H9 (cell line): ENCODE results near the gene MARK2. TPM values are rescaled to one million over a fixed set of nuclear protein-coding genes. Genes with fewer than 3 reads are reported as not detected.

ENCODE experiments used
- DNase-seq: peaks from one replicate; pipeline ENCODE4 v3.0.0-alpha.2; 2017
- H2AFZ ChIP-seq: one replicate; pipeline ENCODE4 v1.6.1; 2013; ENCODE audit warnings: mild to moderate bottlenecking, low read length, control low read depth, moderate library complexity
- H2AK5ac ChIP-seq: 2 replicates; pipeline ENCODE4 v1.6.1; 2013; ENCODE audit warnings: low read length, control low read depth, mixed read lengths; ENCODE audit not compliant: insufficient read length
- H2BK120ac ChIP-seq: one replicate; pipeline ENCODE4 v1.6.1; 2013; ENCODE audit warnings: low read depth, mild to moderate bottlenecking, low read length, control low read depth, inconsistent platforms; ENCODE audit not compliant: poor library complexity, severe bottlenecking
- H2BK12ac ChIP-seq: 2 replicates; pipeline ENCODE4 v1.6.1; 2013; ENCODE audit warnings: low read length, control low read depth, mixed read lengths, low read depth; ENCODE audit not compliant: insufficient read length
- H2BK15ac ChIP-seq: 2 replicates; pipeline ENCODE4 v1.6.1; 2013; ENCODE audit warnings: low read depth, low read length, control low read depth
- H2BK20ac ChIP-seq: one replicate; pipeline ENCODE4 v1.6.1; 2013; ENCODE audit warnings: low read depth, mild to moderate bottlenecking, low read length, control low read depth, inconsistent platforms; ENCODE audit not compliant: poor library complexity, severe bottlenecking
- H2BK5ac ChIP-seq: 2 replicates; pipeline ENCODE4 v1.6.1; 2013; ENCODE audit warnings: low read length, control low read depth, mixed read lengths; ENCODE audit not compliant: insufficient read length
- H3K14ac ChIP-seq: 2 replicates; pipeline ENCODE4 v1.6.1; 2013; ENCODE audit warnings: low read length, control low read depth; ENCODE audit not compliant: insufficient read depth
- H3K18ac ChIP-seq: 2 replicates; pipeline ENCODE4 v1.6.1; 2013; ENCODE audit warnings: low read depth, mild to moderate bottlenecking, mixed read lengths, low read length, control low read depth; ENCODE audit not compliant: insufficient read length
- H3K23ac ChIP-seq: 2 replicates; pipeline ENCODE4 v1.6.1; 2013; ENCODE audit warnings: low read length, control low read depth, mixed read lengths, low read depth; ENCODE audit not compliant: insufficient read length
- H3K23me2 ChIP-seq: 2 replicates; pipeline ENCODE4 v1.6.1; 2013; ENCODE audit warnings: low read depth, mild to moderate bottlenecking, mixed read lengths, low read length, control low read depth; ENCODE audit not compliant: insufficient read length, poor library complexity, severe bottlenecking
- H3K27ac ChIP-seq: 2 replicates; pipeline ENCODE4 v1.5.1; 2013; ENCODE audit warnings: low read length, control low read depth, mixed read lengths, low read depth; ENCODE audit not compliant: insufficient read length
- H3K27me3 ChIP-seq: 2 replicates; pipeline ENCODE4 v1.6.1; 2013; ENCODE audit warnings: low read length, control low read depth, inconsistent platforms; ENCODE audit not compliant: insufficient read depth
- H3K4ac ChIP-seq: 2 replicates; pipeline ENCODE4 v1.6.1; 2013; ENCODE audit warnings: low read depth, mild to moderate bottlenecking, control low read depth, inconsistent platforms, low read length, moderate library complexity
- H3K4me1 ChIP-seq: 2 replicates; pipeline ENCODE4 v1.6.1; 2013; ENCODE audit warnings: low read length, control low read depth, inconsistent platforms; ENCODE audit not compliant: insufficient read depth
- H3K4me2 ChIP-seq: 2 replicates; pipeline ENCODE4 v1.6.1; 2013; ENCODE audit warnings: low read length, control low read depth, mixed read lengths; ENCODE audit not compliant: insufficient read length, insufficient read depth
- H3K56ac ChIP-seq: 2 replicates; pipeline ENCODE4 v1.6.1; 2013; ENCODE audit warnings: low read depth, mild to moderate bottlenecking, mixed read lengths, low read length, control low read depth; ENCODE audit not compliant: insufficient read length
- H3K79me1 ChIP-seq: 2 replicates; pipeline ENCODE4 v1.6.1; 2013; ENCODE audit warnings: low read depth, mild to moderate bottlenecking, moderate library complexity, low read length, control low read depth, inconsistent platforms; ENCODE audit not compliant: insufficient read depth, poor library complexity, severe bottlenecking
- H3K79me2 ChIP-seq: 2 replicates; pipeline ENCODE4 v1.6.1; 2013; ENCODE audit warnings: low read length, control low read depth, inconsistent platforms; ENCODE audit not compliant: insufficient read depth
- H3K9ac ChIP-seq: 2 replicates; pipeline ENCODE4 v1.6.1; 2013; ENCODE audit warnings: low read length, control low read depth, mixed read lengths; ENCODE audit not compliant: insufficient read length; ENCODE audit errors: extremely low read depth
- H3K9me3 ChIP-seq: one replicate; pipeline ENCODE4 v1.6.1; 2013; ENCODE audit warnings: low read depth, low read length, inconsistent platforms; ENCODE audit not compliant: control insufficient read depth
- H3T11ph ChIP-seq: one replicate; pipeline ENCODE4 v1.6.1; 2013; ENCODE audit warnings: mild to moderate bottlenecking, low read length, control low read depth, inconsistent platforms
- H4K20me1 ChIP-seq: one replicate; pipeline ENCODE4 v1.6.1; 2013; ENCODE audit not compliant: control insufficient read depth, insufficient read length, insufficient read depth
- H4K5ac ChIP-seq: 2 replicates; pipeline ENCODE4 v1.6.1; 2013; ENCODE audit warnings: low read depth, mild to moderate bottlenecking, mixed read lengths, low read length, control low read depth; ENCODE audit not compliant: insufficient read length
- H4K8ac ChIP-seq: replicated peaks from 2 replicates; pipeline ENCODE4 v1.6.1; 2013; ENCODE audit warnings: low read length, control low read depth, mixed read lengths, low read depth; ENCODE audit not compliant: insufficient read length
- H4K91ac ChIP-seq: 2 replicates; pipeline ENCODE4 v1.6.1; 2013; ENCODE audit warnings: low read depth, mild to moderate bottlenecking, moderate library complexity, mixed read lengths, low read length, control low read depth; ENCODE audit not compliant: insufficient read length
- H3K27ac Mint-ChIP-seq, 3 experiments: 2 replicates in 2 of 3; 3 replicates in 1 of 3; pipeline ENCODE4 v1.8.0; 2020 to 2021; ENCODE audit warnings: mixed read lengths in 3 of 3, mild to moderate bottlenecking in 1 of 3, moderate library complexity in 1 of 3
- H3K27me3 Mint-ChIP-seq: 2 replicates; pipeline ENCODE4 v1.8.0; 2021; ENCODE audit warnings: low read depth, mild to moderate bottlenecking, moderate library complexity, mixed read lengths
- H3K36me3 Mint-ChIP-seq, 3 experiments: 2 replicates in 2 of 3; 3 replicates in 1 of 3; pipeline ENCODE4 v1.8.0; 2020 to 2021; ENCODE audit warnings: low read depth in 3 of 3, mixed read lengths in 3 of 3; ENCODE audit not compliant: insufficient read depth in 1 of 3
- H3K4me1 Mint-ChIP-seq, 2 experiments: 2 replicates each; pipeline ENCODE4 v1.8.0; 2020; ENCODE audit warnings: mixed read lengths in 2 of 2
- H3K4me3 Mint-ChIP-seq, 2 experiments: 2 replicates in 1 of 2; 3 replicates in 1 of 2; pipeline ENCODE4 v1.8.0; 2020 to 2021; ENCODE audit warnings: mild to moderate bottlenecking in 2 of 2, mixed read lengths in 2 of 2, moderate library complexity in 1 of 2
- H3K9me3 Mint-ChIP-seq, 2 experiments: 2 replicates in 1 of 2; 3 replicates in 1 of 2; pipeline ENCODE4 v1.8.0; 2020; ENCODE audit warnings: mild to moderate bottlenecking in 2 of 2, mixed read lengths in 2 of 2, moderate library complexity in 1 of 2
- WGBS: extraction: QIAGEN DNeasy Blood & Tissue Kit; methylation state at CpG from one replicate; pipeline ENCODE4 v1.1.7; 2013; ENCODE audit warnings: missing lambda C conversion rate, low lambda C conversion rate, mixed read lengths; ENCODE audit not compliant: insufficient read length; ENCODE audit errors: extremely low coverage; 5-methylcytosine and 5-hydroxymethylcytosine counted together
- total RNA-seq: library from RNA; stranded (reverse); gene quantifications from 2 replicates; pipeline ENCODE4 v1.2.1, GENCODE V29; 2021
- TF ChIP-seq, protein P1 (sequence below): fragments of 200-600 bp; sonication (generic); conservative IDR thresholded peaks from 3 replicates; pipeline ENCODE4 v1.8.0; 2021; ENCODE audit warnings: antibody characterized with exemption, mild to moderate bottlenecking

MARK2 gene
- total RNA-seq, 1 experiment from 2014 or later, result 45.7 TPM

DNA sequence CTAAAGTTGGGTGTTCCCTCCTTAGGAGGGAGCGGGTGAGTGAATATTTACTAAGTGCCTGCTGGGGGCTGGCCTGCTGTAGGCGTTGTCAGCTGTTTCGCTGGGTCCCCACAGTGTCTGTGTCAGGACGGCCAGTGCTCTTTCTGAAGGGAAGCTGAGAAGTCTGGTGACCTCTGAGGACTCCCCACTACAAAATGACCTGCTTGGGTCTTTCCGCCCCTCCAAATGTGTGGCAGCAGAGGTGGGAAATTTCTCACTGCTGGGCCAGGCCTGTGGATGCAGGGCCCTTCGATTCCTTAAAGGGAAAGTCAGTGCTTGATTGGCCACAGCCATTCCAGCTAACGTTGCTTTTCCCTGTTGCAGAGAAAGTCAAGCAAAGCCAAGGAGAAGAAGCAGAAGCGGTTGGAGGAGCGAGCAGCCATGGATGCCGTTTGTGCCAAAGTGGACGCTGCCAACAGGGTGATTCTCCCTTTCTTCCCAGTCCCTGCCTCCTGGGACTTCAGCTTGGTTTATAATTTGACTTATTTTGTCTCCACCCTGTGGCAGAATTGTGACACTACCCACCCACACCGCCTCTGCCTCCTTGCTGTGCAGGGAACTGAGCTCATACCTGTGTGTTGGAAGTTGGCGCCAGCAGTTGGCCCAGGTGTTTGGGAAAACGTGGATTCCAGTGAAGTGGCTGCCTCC lies 106.7 kb downstream of the MARK2 start:
- H3K56ac ChIP-seq, result no peak overlapping the region
- H4K20me1 ChIP-seq, result no peaks in the 10 kb centered on the region
- no peak overlapping the region for H2BK15ac ChIP-seq
- no peaks in the 10 kb centered on the region for H3K79me1 ChIP-seq
- peaks cover 5% of the 10 kb centered on the region; the same call in 1 of the 2 replicates for H3K79me2 ChIP-seq
- Mint-ChIP-seq H3K36me3 (peaks cover 11 to 42% (median 35%) of the 10 kb centered on the region in 3 experiments; a peak in 6 of 7 replicates), H3K4me1 (peaks cover under 1 to 8% of the 10 kb centered on the region in 2 experiments; a peak in 3 of 4 replicates), H3K4me3 (no peak overlapping the region), H3K27me3 (no peaks in the 10 kb centered on the region), H3K9me3 (no peaks in the 10 kb centered on the region; a peak in 1 of 5 replicates), H3K27ac (peak overlapping the region in 2 of 3 experiments; percentile 39 to 76; a peak in 4 of 7 replicates)
- no peak overlapping the region for H3T11ph ChIP-seq
- no peaks in the 10 kb centered on the region for H3K9me3 ChIP-seq
- H3K23me2 ChIP-seq, result no peaks in the 10 kb centered on the region
- H2BK5ac ChIP-seq, result no peak overlapping the region
- no peak overlapping the region for H2BK120ac ChIP-seq
- H3K23ac ChIP-seq, result no peak overlapping the region
- TF ChIP-seq, protein P1, sequence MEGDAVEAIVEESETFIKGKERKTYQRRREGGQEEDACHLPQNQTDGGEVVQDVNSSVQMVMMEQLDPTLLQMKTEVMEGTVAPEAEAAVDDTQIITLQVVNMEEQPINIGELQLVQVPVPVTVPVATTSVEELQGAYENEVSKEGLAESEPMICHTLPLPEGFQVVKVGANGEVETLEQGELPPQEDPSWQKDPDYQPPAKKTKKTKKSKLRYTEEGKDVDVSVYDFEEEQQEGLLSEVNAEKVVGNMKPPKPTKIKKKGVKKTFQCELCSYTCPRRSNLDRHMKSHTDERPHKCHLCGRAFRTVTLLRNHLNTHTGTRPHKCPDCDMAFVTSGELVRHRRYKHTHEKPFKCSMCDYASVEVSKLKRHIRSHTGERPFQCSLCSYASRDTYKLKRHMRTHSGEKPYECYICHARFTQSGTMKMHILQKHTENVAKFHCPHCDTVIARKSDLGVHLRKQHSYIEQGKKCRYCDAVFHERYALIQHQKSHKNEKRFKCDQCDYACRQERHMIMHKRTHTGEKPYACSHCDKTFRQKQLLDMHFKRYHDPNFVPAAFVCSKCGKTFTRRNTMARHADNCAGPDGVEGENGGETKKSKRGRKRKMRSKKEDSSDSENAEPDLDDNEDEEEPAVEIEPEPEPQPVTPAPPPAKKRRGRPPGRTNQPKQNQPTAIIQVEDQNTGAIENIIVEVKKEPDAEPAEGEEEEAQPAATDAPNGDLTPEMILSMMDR, result peak; percentile 73
- H2BK20ac ChIP-seq, result no peak overlapping the region
- H4K8ac ChIP-seq, result no peak overlapping the region
- no peak overlapping the region for H2BK12ac ChIP-seq
- no peak overlapping the region for H4K5ac ChIP-seq
- no peak overlapping the region for H4K91ac ChIP-seq
- no peak overlapping the region for H2AK5ac ChIP-seq
- H3K18ac ChIP-seq, result no peak overlapping the region
- no peak overlapping the region for H3K9ac ChIP-seq
- H3K14ac ChIP-seq, result no peak overlapping the region
- no peaks in the 10 kb centered on the region for H3K27me3 ChIP-seq
- H3K4me2 ChIP-seq, result no peak overlapping the region
- peak; percentile 73 for DNase-seq
- no peak overlapping the region for H2AFZ ChIP-seq
- no CpG with 5 or more reads among the region's 14 CpGs for WGBS
- H3K4ac ChIP-seq, result no peak overlapping the region
- no peak overlapping the region for H3K27ac ChIP-seq
- H3K4me1 ChIP-seq, result no peaks in the 10 kb centered on the region
